Common myeloid progenitor, CD34-positive (primary cell): Measurements from ENCODE around the gene CCSER1.
"Not testable (repeated sequence)": the region's sequence is repeated elsewhere in the genome, so short reads cannot be mapped to it uniquely, and the experiment has no call there.

Source experiments
- CTCF ChIA-PET: fragments of 350-600 bp; sonication (Branson Sonifier 250); formaldehyde crosslinking; loops from one replicate; lab custom pipeline; 2021; ENCODE audit warnings: antibody characterized with exemption; lab: Charles Lee
- POLR2A ChIA-PET: fragments of 350-600 bp; sonication (Branson Sonifier 250); formaldehyde crosslinking; loops from one replicate; lab custom pipeline; 2021; ENCODE audit warnings: antibody characterized with exemption; lab: Charles Lee
- DNase-seq, 3 donors: peaks; one replicate each; pipeline versions ENCODE4 v3.0.0 to v3.0.0-alpha.2; 2013
- H3K27ac ChIP-seq, 2 experiments: 1 replicate in 1 of 2; 2 replicates in 1 of 2; pipeline ENCODE4 v1.7.0; 2013; ENCODE audit warnings: inconsistent platforms in 2 of 2, low read length in 2 of 2, mild to moderate bottlenecking in 2 of 2, low read depth in 1 of 2, moderate library complexity in 1 of 2; ENCODE audit not compliant: severe bottlenecking in 2 of 2, insufficient read depth in 1 of 2, poor library complexity in 1 of 2
- H3K27me3 ChIP-seq, 5 experiments: replicated peaks in 2 of 5; 1 replicate in 3 of 5; 2 replicates in 2 of 5; pipeline versions ENCODE4 v1.6.1 to v1.7.0; 2013; ENCODE audit warnings: low read length in 4 of 5, mild to moderate bottlenecking in 2 of 5, moderate library complexity in 2 of 5, inconsistent platforms in 1 of 5; ENCODE audit not compliant: insufficient read depth in 5 of 5, control insufficient read depth in 4 of 5
- H3K36me3 ChIP-seq, 4 experiments: 1 replicate in 2 of 4; 2 replicates in 2 of 4; pipeline versions ENCODE4 v1.6.1 to v1.7.0; 2013; ENCODE audit warnings: low read length in 3 of 4, control low read depth in 1 of 4, mild to moderate bottlenecking in 1 of 4; ENCODE audit not compliant: control insufficient read depth in 4 of 4, insufficient read depth in 4 of 4
- H3K4me1 ChIP-seq, 4 experiments: 1 replicate in 3 of 4; 2 replicates in 1 of 4; pipeline versions ENCODE4 v1.6.1 to v1.7.1; 2013; ENCODE audit warnings: low read length in 3 of 4, mild to moderate bottlenecking in 3 of 4, control low read depth in 1 of 4, inconsistent platforms in 1 of 4, moderate library complexity in 1 of 4; ENCODE audit not compliant: control insufficient read depth in 4 of 4, insufficient read depth in 4 of 4; ENCODE audit errors: control extremely low read depth in 1 of 4
- H3K4me3 ChIP-seq, 7 experiments: 1 replicate in 4 of 7; 2 replicates in 3 of 7; pipeline versions ENCODE4 v1.5.1 to v1.7.0; 2013; ENCODE audit warnings: mild to moderate bottlenecking in 7 of 7, low read length in 6 of 7, moderate library complexity in 6 of 7, inconsistent platforms in 2 of 7, low read depth in 2 of 7, control low read depth in 1 of 7; ENCODE audit not compliant: insufficient read depth in 4 of 7, control insufficient read depth in 1 of 7; ENCODE audit errors: extremely low read depth in 1 of 7
- H3K9me3 ChIP-seq, 5 experiments: 1 replicate in 4 of 5; 2 replicates in 1 of 5; pipeline versions ENCODE4 v1.6.1 to v1.7.1; 2013; ENCODE audit warnings: low read length in 4 of 5, mild to moderate bottlenecking in 2 of 5, inconsistent platforms in 1 of 5, low read depth in 1 of 5, moderate library complexity in 1 of 5; ENCODE audit not compliant: control insufficient read depth in 4 of 5, insufficient read depth in 2 of 5; ENCODE audit errors: control extremely low read depth in 1 of 5
- whole genome bisulfite sequencing: methylation state at CpG from one replicate; pipeline ENCODE4 v1.1.5; 2013; ENCODE audit not compliant: insufficient coverage; 5-methylcytosine and 5-hydroxymethylcytosine counted together

The CCSER1 gene

DNA sequence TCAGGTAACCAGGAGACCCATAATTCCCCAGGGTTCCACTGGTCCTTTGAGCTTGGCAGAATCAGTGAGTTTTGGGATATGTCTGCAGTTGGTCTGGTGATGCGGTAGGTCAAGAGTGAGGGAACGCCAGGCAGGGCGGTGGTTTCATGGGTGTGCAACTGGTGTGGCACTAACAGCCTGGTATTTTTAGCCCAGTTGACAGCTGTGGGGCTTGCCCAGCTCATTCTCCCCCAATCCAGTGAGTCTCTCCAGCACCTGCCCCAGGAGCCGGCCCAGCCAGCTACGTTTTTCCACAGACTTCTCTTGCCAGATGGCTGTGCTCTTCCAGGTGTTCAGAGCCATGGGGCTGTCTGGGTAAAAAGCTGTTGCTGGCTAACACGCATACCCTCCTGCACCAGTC is 1019.9 kb downstream of the CCSER1 start:
- 92% methylated on average over 6 of the region's 6 CpGs for WGBS
- Histone ChIP-seq H3K9me3 (no peaks in the 10 kb centered on the region), H3K4me3 (no peak overlapping the region), H3K36me3 (no peaks in the 10 kb centered on the region), H3K27me3 (no peaks in the 10 kb centered on the region), H3K4me1 (no peaks in the 10 kb centered on the region), H3K27ac (no peak overlapping the region)
- CTCF ChIA-PET, result no interaction called here
- no peak for DNase-seq
- POLR2A ChIA-PET, result no interaction called here

DNA sequence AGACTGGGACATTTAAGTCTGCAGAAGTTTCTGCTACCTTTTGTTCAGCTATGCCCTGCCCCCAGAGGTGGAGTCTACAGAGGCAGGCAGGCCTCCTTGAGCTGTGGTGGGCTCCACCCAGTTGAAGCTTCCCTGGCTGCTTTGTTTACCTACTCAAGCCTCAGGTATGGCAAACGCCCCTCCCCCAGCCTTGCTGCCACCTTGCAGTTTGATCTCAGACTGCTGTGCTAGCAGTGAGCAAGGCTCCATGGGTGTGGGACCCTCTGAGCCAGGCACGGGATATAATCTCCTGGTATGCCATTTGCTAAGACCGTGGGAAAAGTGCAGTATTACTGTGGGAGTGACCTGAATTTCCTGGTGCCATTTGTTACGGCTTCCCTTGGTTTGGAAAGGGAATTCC is 1026.8 kb downstream of the CCSER1 start:
- H3K27ac ChIP-seq, H3K36me3 ChIP-seq, CTCF ChIA-PET, H3K4me1 ChIP-seq, H3K4me3 ChIP-seq, DNase-seq, H3K27me3 ChIP-seq, POLR2A ChIA-PET, H3K9me3 ChIP-seq: not testable (repeated sequence)
- WGBS, result 98% methylated on average over 4 of the region's 4 CpGs

DNA sequence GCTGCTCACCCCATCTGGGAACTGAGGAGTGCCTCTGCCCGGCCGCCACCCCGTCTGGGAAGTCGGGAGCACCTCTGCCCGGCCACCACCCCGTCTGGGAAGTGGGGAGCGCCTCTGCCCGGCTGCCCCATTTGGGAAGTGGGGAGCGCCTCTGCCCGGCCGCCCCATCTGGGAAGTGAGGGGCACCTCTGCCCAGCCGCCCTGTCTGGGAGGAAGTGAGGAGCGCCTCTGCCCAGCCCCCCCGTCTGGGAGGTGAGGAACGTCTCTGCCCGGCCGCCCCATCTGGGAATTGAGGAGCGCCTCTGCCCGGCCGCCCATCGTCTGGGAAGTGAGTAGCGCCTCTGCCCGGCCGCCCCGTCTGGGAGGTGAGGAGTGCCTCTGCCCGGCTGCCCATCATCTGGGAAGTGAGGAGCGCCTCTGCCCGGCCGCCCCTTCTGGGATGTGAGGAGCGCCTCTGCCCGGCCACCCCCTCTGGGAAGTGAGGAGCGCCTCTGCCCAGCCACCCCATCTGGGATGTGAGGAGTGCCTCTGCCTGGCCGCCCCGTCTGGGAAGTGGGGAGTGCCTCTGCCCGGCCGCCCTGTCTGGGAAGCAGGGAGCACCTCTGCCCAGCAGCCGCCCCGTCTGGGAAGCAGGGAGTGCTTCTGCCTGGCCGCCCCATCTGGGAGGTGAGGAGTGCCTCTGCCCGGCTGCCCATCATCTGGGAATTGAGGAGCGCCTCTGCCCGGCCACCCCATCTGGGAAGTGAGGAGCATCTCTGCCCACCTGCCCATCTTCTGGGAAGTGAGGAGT is 1040.9 kb downstream of the CCSER1 start:
- H3K4me3 ChIP-seq, H3K27me3 ChIP-seq, H3K27ac ChIP-seq, H3K36me3 ChIP-seq, CTCF ChIA-PET, POLR2A ChIA-PET, H3K9me3 ChIP-seq, H3K4me1 ChIP-seq, DNase-seq: not testable (repeated sequence)
- WGBS, result 95% methylated on average over 34 of the region's 42 CpGs

DNA sequence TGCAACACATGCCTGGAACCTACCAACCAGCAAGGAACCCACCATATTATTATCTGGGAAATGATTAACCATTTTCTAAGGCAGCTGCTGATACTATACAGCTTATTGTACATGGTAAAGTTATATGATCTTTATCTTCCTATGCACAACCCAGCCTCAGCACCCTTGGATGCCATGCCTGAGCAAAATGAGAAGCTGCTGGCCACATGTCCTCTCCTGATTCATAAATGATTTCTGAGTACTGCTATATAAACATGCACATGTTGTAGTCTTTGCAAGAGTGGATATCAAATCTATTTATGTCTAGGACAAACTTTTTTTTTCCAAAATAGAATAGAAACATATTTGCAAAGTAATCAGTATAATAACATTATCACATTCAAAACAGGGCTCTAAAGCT is 1043.6 kb downstream of the CCSER1 start:
- POLR2A ChIA-PET, result no interaction called here
- Histone ChIP-seq H3K27ac (no peak overlapping the region), H3K27me3 (no peaks in the 10 kb centered on the region), H3K36me3 (no peaks in the 10 kb centered on the region), H3K9me3 (peaks cover 0 to under 1% (median 0%) of the 10 kb centered on the region in 5 experiments), H3K4me1 (no peaks in the 10 kb centered on the region), H3K4me3 (no peak overlapping the region)
- DNase-seq, result no peak
- CTCF ChIA-PET, result interaction anchor here (1.4 kb wide), 1 partner anchor 24 kb away, joined by 3 read pairs; no protein-coding TSS in a partner anchor

DNA sequence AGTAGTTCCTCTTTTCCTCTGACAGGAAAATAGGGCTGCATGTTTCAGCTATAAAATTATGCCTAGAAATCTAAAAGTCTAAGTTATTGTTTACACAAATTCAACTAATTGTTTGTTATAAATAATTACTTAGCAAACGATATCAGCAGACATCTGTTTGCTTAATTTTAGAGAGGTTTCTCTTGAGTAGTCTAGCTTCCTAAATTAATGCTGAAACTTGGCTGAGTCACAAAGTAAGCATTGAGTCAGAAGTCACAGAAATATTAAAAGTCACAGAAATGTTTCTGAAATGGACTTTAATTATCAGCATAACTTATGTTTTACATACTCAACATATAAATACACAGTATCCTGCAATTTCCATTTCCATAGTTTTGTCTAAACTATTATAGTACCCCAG is 1044.0 kb downstream of the CCSER1 start:
- Histone ChIP-seq H3K27me3 (no peaks in the 10 kb centered on the region), H3K9me3 (no peaks in the 10 kb centered on the region), H3K4me3 (no peak overlapping the region), H3K27ac (no peak overlapping the region), H3K36me3 (no peaks in the 10 kb centered on the region), H3K4me1 (no peaks in the 10 kb centered on the region)
- CTCF ChIA-PET, result interaction anchor here (1.4 kb wide), 1 partner anchor 24 kb away, joined by 3 read pairs; no protein-coding TSS in a partner anchor
- no CpG with 5 or more reads among the region's 1 CpG for WGBS
- no peak for DNase-seq
- POLR2A ChIA-PET, result no interaction called here

DNA sequence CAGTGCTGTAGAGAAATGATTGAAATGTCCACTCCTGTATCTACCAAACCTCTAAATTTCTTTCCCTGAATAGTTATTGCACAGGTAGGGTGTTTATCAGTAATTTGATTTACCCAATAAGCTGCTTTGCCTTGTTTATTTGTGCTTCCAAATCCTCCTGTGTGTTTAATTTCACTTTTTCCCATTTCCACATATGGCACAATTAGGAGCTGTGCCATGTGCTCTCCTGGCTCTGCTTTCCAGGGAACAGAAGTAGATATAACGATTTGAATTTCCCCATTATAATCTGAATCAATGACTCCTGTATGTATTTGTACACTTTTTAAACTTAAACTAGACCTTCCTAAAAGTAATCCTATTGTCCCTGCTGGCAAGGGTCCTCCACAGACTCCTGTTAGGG is 1057.9 kb downstream of the CCSER1 start:
- H3K27ac ChIP-seq, H3K4me1 ChIP-seq, CTCF ChIA-PET, POLR2A ChIA-PET, H3K9me3 ChIP-seq, H3K36me3 ChIP-seq, H3K4me3 ChIP-seq, H3K27me3 ChIP-seq, DNase-seq: not testable (repeated sequence)
- WGBS, result 100% methylated on average over 1 of the region's 1 CpG

DNA sequence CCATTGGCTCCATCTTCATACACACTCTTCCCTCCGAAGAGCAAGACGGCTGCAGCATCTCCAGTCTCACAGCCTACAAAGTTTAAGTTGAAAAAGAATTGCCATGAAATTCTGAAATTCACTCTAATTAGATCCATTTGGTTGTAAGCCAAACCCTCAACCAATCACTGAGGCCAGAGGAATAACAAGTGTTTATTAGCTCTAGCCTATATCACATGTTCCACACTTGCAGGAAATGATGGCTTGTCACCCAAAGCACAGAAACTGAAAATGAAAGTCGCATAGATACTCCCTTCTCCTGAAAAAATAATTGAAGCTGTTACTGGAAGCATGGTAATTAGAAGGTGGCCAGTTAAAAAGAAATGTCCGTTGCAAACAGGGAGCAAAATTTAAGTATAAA is 1071.8 kb downstream of the CCSER1 start:
- Histone ChIP-seq H3K27me3 (no peaks in the 10 kb centered on the region), H3K4me1 (no peaks in the 10 kb centered on the region), H3K36me3 (no peaks in the 10 kb centered on the region), H3K9me3 (no peaks in the 10 kb centered on the region), H3K27ac (no peak overlapping the region), H3K4me3 (no peak overlapping the region)
- ChIA-PET CTCF (no interaction called here), POLR2A (no interaction called here)
- 100% methylated on average over 1 of the region's 4 CpGs for WGBS
- no peak for DNase-seq
